Measurements from ENCODE around the gene KCNJ15.

Gene KCNJ15

DNA sequence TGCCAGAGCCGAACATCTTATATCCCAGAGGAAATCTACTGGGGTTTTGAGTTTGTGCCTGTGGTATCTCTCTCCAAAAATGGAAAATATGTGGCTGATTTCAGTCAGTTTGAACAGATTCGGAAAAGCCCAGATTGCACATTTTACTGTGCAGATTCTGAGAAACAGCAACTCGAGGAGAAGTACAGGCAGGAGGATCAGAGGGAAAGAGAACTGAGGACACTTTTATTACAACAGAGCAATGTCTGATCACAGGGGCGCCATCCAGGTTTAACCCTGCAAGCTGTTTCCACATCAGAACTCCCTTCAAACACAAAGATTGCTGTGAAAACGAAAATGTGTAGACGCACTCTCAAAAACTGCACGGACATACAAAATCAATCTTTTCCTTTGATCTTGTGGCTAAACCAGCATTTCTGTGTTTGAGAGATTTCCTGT, 43.4 kb downstream of the KCNJ15 start:
- DNase-seq: no peak

DNA sequence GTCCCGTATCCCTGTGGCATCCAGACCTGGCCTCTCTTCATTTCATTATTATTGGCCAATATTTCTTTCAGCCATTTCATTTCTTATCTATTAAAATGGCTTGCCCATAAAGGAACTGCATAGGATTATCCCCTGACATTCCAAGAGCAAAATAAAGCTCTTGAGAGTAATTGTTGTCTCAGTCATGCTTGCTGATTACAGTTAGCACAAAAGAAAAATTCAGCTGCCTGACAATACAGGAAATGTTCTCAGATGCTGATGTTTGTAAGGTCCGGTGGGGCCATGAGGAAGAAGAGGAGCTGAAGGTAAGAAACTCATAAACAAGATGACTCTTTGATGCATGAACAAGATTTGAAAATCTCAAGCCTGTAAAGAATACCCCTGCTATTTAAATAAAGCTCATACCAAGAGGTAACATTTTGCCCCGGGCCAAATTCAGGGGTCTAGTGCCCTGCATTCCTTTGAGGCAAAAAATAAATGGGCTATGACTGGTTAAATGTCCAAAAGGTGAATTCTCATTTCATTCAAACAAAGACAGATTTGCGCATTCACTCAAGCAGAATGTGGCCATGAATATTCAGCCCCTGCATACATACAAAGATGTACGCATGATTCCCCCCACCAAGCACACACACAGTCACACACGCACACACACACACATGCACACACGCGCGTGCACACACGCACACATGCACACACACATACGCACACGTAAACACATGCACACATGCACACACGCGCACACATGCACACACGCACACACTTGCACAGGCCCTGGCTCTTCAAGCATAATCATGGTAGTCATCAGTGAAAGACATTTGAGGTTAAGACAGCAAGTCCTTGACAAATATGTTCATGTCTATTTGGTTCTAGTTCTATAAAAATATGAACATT, 44.8 kb downstream of the KCNJ15 start:
- DNase-seq: no peak

GRCh38 chr21:38303300-38303699, 46.5 kb downstream of the KCNJ15 start:
- DNase-seq: no peak

DNA sequence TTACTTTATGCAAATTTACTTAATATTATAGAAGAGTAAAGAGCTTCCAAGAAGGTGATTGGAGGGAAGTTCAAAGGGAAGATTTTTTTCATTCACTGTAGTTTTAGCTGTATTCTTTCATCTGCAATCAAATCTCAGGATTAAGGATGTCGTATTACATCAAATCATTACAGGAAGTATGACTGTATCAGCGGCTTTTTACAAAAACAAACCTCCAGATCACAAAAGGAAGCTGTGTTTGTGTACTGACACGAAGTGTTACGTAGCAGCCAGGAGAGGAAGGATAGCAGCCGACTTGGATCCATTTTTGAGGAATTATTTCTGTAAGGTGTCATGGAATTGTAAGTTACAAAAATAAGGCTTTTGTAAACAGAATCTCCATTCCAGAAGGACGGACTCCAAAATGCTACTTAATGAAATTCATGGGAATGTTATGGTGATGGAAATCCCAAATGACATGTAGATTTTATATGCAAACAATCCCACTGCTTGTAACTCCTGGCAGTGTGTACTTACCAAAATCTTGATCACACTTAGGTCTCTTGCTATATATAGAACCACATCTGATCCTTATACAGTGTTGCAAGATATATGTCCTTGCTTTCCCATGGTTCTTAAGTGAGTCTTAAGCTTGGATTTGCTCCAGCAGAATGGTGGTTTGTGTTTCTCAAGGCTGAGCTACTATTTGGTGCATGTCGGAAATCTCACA, 49.8 kb downstream of the KCNJ15 start:
- DNase-seq: no peak

DNA sequence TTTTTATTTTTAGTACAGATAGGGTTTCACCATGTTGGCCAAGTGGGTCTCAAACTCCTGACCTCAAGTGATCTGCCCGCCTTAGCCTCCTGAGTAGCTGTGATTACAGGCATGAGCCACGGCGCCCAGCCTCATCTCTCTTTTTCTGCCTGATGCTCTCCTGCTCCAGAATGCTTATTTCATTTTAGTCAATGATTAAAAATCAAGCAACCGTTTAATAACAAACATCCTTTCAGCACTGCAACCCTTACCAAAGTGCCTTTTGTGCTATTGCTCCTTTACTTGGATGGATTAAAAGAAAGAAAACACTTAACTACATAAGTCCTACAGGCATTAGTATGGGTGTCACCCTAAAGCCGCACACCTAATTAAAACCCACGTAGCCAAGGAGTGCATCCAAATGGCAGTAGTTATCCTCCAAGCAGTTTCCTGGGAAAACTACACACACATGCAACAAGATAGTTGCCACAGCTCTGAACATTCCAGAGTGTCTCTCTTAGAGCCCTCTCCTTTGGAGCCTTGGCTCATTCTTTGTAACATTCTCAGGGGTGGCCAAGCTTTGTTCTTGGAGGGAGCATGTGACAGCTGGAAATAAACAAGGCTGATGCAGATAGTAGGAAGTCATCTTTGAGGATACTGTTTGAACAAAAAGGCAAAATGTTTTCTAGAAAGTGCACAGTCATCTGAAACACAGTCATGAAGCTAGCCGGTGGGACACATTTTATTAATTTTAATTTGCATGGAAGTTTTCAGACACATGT, 51.2 kb downstream of the KCNJ15 start:
- DNase-seq: no peak

- no peak for DNase-seq
Measured at GRCh38 chr21:38308532-38309119, 51.8 kb downstream of the KCNJ15 start.

- no peak for DNase-seq
Measured at GRCh38 chr21:38310646-38311485, 54.1 kb downstream of the KCNJ15 start.

GRCh38 chr21:38311765-38312164, 55.0 kb downstream of the KCNJ15 start:
- DNase-seq: no peak

GRCh38 chr21:38312822-38313221, 56.0 kb downstream of the KCNJ15 start:
- no peak for DNase-seq

DNA sequence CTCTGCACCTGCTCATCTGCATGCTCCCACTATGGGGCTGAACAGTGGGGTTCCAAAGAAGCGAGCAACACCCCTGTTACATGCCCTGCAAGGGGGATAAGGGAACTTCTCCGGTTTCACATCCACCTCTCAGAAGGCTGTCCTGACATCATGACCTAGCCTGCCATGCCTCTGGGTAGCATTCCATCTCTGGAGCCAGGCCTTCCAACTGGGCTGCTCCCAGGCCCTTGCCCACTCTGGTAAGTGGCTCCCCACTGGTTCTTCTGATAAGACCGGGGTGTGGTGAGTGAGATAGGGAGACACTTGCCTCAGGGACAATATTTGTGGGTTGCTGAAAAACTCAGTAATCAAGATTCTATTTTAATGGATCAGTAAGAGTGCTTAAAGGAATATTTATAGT, 57.8 kb downstream of the KCNJ15 start:
- DNase-seq: no peak

- DNase-seq: no peak
Measured at GRCh38 chr21:38315122-38315521, 58.3 kb downstream of the KCNJ15 start.

DNA sequence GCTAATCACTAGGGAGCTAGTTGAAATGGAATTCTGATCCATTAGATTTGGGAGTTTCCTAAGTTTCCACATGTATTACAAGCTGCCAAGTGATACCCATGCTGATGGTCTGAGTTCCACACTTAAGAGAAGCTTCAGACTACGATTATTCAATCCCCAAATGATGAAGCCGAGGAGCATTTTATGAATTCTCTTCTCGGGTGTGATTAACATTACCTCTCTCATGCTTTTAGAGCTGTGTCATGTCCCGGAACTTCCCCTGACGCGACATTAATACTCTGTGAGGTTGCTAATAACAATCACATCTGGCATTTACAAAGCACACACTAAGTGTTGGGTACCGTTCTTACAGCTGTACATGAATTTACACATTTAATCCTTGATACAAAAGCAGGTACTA, 63.0 kb downstream of the KCNJ15 start:
- DNase-seq: no peak

DNA sequence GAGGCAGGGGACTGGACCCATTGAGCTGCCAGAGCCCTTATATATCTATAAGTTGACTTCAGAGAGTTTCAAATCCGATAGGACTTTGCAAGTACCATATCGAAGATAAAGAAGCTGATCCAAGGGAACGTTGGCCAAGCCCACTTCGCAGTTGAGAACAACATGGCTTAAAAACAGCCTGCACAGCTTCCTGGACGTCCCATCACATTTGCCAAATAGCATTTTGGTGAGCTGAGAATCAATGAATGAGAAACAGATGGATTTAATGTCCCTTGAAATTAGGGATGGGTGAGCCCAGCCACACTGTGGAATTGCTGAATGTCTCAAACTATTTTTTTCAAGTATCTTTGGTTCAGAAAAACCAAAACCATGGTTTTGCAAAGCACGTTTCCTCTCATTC, 64.8 kb downstream of the KCNJ15 start:
- DNase-seq: no peak

- no peak for DNase-seq
Measured at GRCh38 chr21:38322311-38322950, 65.6 kb downstream of the KCNJ15 start.

DNA sequence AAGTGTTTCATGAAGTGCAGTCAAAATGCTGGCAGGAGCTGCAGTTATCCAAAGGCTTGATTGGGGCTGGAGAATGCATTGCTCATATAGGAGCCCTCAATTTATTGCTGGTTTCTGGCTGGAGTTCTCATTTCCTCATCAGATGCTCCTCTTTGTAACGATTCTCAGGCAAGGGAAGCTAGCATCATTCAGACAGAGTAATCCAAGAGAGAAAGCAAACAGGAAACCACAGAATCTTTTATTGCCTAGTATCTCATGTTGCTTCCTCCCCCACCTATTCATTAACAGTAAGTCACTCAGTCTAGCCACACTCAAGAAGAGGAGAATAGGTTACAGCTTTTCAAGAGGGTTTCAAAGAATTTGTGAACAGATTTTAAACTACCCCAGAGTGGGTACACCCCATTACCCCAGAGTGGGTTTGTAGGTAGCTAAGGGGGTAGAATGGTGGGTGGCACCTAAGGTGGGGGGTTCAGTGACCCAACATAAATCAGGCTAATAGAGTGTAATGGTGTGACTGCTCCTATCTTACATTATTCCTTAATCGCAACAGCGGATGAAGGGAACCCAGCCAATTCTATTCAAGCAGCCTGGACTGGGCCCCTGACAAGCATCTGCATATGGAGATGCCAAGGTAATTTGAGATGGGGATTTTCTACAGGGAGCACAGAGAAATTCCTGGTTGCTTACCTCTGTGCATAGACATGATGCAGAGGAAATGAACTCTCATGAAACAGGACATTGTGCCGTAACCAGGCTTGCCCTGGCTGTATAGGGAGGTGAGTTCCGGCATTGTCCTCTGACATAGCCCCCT, 67.1 kb downstream of the KCNJ15 start:
- no peak for DNase-seq

GRCh38 chr21:38325216-38325615, 68.4 kb downstream of the KCNJ15 start:
- no peak for DNase-seq

DNA sequence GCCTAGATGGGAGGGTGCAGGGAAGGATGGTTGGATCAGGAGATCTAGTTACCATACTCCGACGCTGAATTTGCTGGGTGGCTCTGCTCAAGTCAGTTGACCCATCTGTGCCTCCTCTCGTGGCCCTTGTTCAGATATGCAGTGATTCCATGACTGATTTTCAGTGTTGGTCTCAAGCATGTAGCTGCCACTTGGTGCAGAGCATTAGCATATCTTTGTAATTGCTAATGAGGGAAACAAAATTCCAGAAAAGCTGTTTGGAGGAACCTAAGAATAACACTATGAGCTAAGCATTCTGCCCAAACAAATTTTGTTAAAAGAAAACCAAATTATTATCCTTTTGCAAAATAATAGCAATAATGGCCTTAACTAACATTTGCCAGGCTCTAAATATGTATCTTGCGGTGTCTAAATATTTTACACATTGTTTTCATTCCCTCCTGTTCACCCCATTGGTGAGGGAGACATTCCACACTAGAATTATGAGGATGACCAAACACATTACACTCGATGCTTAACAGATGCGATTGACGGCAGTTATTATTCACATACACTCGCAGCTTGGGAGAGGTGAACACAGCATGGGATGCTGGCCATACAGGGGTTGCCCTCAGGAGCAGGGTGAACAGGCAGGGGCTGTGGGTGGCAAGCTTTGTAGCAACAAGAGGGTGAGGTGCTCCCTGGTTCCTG, 69.1 kb downstream of the KCNJ15 start:
- no peak for DNase-seq

DNA sequence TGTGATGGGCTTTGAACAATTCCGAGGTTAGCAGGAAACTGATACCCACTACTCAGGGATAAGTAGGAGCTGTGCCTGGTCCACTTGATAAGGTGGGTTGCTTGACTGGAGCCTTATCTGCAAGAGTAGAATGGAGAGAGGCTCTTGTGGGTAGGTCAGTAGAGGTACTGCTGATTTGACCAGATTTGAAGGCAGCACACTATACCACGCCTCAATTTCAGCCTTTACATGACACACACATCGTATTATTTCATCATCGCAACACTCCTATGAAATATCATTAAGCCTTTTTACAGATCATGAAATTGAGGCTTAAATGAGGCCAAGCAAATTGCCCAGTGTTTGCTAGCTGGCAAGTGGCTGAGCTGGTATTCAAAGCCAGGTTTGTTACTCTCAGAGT, 69.6 kb downstream of the KCNJ15 start:
- DNase-seq: no peak

GRCh38 chr21:38326899-38327298, 70.1 kb downstream of the KCNJ15 start:
- DNase-seq: no peak

DNA sequence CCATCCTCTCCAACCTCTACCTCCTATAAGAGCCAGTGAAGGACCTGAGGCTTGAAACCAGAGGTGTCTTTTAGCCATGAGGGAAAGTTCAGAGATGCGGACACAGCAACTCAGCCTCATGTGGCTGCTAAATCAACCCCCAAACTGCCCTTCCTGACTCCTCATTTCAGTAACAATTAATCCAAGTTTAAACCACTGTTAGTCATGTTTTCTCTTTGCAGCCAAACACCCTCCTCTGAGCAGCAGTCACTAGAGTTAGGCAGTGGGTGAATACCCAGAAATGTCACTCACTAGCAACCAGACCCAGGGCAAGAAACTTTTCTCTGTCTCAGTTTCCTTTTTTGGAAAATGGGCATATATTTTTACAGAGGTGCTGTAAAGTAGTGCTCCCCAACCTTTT, 71.2 kb downstream of the KCNJ15 start:
- no peak for DNase-seq
